ENCODE results near the gene DIPK2B. TPM values are rescaled to one million over a fixed set of nuclear protein-coding genes. Genes with fewer than 3 reads are reported as not detected.

The DIPK2B gene
- total and polyA plus RNA-seq, 4 donors = 0.61 to 24.8 (median 0.89) TPM

- TF ChIP-seq ATF3 (IDR thresholded peaks at IDR 0.05) (no peak), FOXA2 (IDR thresholded peaks at IDR 0.05) (no peak), RAD21 (IDR thresholded peaks at IDR 0.05) (no peak), EGR1 (IDR thresholded peaks at IDR 0.05; ENCODE audit: low read depth in 2 of 2) (no peak), JUND (IDR thresholded peaks at IDR 0.05) (no peak), HNF4A (conservative IDR thresholded peaks at IDR 0.05) (no peak), CTCF (IDR thresholded peaks at IDR 0.05; ENCODE audit: low read depth, low read length, missing input control) (no peak), GABPA (IDR thresholded peaks at IDR 0.05 in 1 of 2, conservative IDR thresholded peaks at IDR 0.05 in 1 of 2) (no peak), FOXA1 (IDR thresholded peaks at IDR 0.05) (no peak), REST (IDR thresholded peaks at IDR 0.05) (no peak), YY1 (IDR thresholded peaks at IDR 0.05) (no peak), ZBTB33 (IDR thresholded peaks at IDR 0.05) (no peak), HNF4G (IDR thresholded peaks at IDR 0.05) (no peak)
- Histone ChIP-seq H3K4me3 (ENCODE audit: low read depth in 1 of 3, low read length in 3 of 3) (no peak overlapping the region), H3K9ac (ENCODE audit: low read depth in 1 of 2, low read length in 2 of 2) (no peak overlapping the region), H3K36me3 (ENCODE audit: control insufficient read depth in 4 of 4, insufficient read depth in 3 of 4, low read depth in 1 of 4, low read length in 3 of 4) (no peaks in the 10 kb centered on the region), H3K27ac (ENCODE audit: low read depth in 1 of 2, low read length in 2 of 2) (no peak overlapping the region), H3K27me3 (ENCODE audit: control insufficient read depth in 4 of 4, insufficient read depth in 4 of 4, low read length in 3 of 4) (peaks cover 0 to 3% (median 0%) of the 10 kb centered on the region in 4 donors), H3K4me1 (ENCODE audit: control insufficient read depth in 4 of 4, insufficient read depth in 4 of 4, low read length in 3 of 4) (peaks cover 0 to 7% (median 4%) of the 10 kb centered on the region in 4 donors), H3K9me3 (ENCODE audit: control insufficient read depth in 4 of 4, low read length in 3 of 4) (no peaks in the 10 kb centered on the region)
- no peak for DNase-seq (ENCODE audit: low spot score)
- 29% methylated on average over 4 of the region's 4 CpGs for WGBS
Observed at GRCh38 chrX:45186643-45187026, 14.0 kb downstream of the DIPK2B start.

- H3K9ac ChIP-seq (ENCODE audit: low read depth in 1 of 2, low read length in 2 of 2) = no peak overlapping the region
- DNase-seq (ENCODE audit: low spot score) = no peak
- no peak overlapping the region for H3K27ac ChIP-seq (ENCODE audit: low read depth in 1 of 2, low read length in 2 of 2)
- peaks cover 0 to 7% (median 4%) of the 10 kb centered on the region in 4 donors for H3K4me1 ChIP-seq (ENCODE audit: control insufficient read depth in 4 of 4, insufficient read depth in 4 of 4, low read length in 3 of 4)
- WGBS = 96% methylated on average over 2 of the region's 2 CpGs
- H3K4me3 ChIP-seq (ENCODE audit: low read depth in 1 of 3, low read length in 3 of 3) = no peak overlapping the region
- no peaks in the 10 kb centered on the region for H3K9me3 ChIP-seq (ENCODE audit: control insufficient read depth in 4 of 4, low read length in 3 of 4)
- H3K36me3 ChIP-seq (ENCODE audit: control insufficient read depth in 4 of 4, insufficient read depth in 3 of 4, low read depth in 1 of 4, low read length in 3 of 4) = no peaks in the 10 kb centered on the region
- H3K27me3 ChIP-seq (ENCODE audit: control insufficient read depth in 4 of 4, insufficient read depth in 4 of 4, low read length in 3 of 4) = peaks cover 0 to 3% (median 0%) of the 10 kb centered on the region in 4 donors
- TF ChIP-seq MAX (IDR thresholded peaks at IDR 0.05) (no peak), GABPA (IDR thresholded peaks at IDR 0.05 in 1 of 2, conservative IDR thresholded peaks at IDR 0.05 in 1 of 2) (no peak), REST (IDR thresholded peaks at IDR 0.05) (no peak), YY1 (IDR thresholded peaks at IDR 0.05) (no peak), RAD21 (IDR thresholded peaks at IDR 0.05) (no peak), ATF3 (IDR thresholded peaks at IDR 0.05) (no peak), NR2F2 (IDR thresholded peaks at IDR 0.05) (no peak), HNF4A (conservative IDR thresholded peaks at IDR 0.05) (no peak), CTCF (IDR thresholded peaks at IDR 0.05; ENCODE audit: low read depth, low read length, missing input control) (no peak)
Observed at GRCh38 chrX:45184211-45184610, 16.5 kb downstream of the DIPK2B start.
